GM08714 (cell line): Measurements from ENCODE around the gene MLEC.
"Not testable (repeated sequence)": the region's sequence is repeated elsewhere in the genome, so short reads cannot be mapped to it uniquely, and the experiment has no call there.

Source experiments
- H3K4me3 ChIP-seq: fragments of 200-500 bp; sonication (Bioruptor generic); 2 replicates; pipeline ENCODE4 v1.5.1; 2014; ENCODE audit warnings: mild to moderate bottlenecking, low read length, inconsistent platforms
- ZNF274 ChIP-seq: IDR thresholded peaks from 2 replicates; pipeline ENCODE4 v1.6.1; 2012; ENCODE audit warnings: mild to moderate bottlenecking, low read depth, low read length

The MLEC gene

GRCh38 chr12:120713861-120714482, 27.0 kb downstream of the MLEC start:
- H3K4me3 ChIP-seq, result no peak overlapping the region
- TF ChIP-seq ZNF274, result no peak

GRCh38 chr12:120718055-120718454, 31.1 kb downstream of the MLEC start:
- no peak for TF ChIP-seq ZNF274

GRCh38 chr12:120719072-120719471, 32.1 kb downstream of the MLEC start:
- peak overlapping the region; percentile 54; the same call in 1 of the 2 replicates for H3K4me3 ChIP-seq
- TF ChIP-seq ZNF274, result no peak

More at GRCh38 chr12:120718055-120718454, 31.1 kb downstream of the MLEC start:
- H3K4me3 ChIP-seq, result no peak overlapping the region

- peak overlapping the region; percentile 54; the same call in 1 of the 2 replicates for H3K4me3 ChIP-seq
- no peak for TF ChIP-seq ZNF274
These were observed 32.7 kb downstream of the MLEC start for GRCh38 chr12:120719496-120720233.

- TF ChIP-seq ZNF274, result no peak
- no peak overlapping the region for H3K4me3 ChIP-seq
These were observed 33.5 kb downstream of the MLEC start for GRCh38 chr12:120720234-120720986.

GRCh38 chr12:120720987-120721801, 34.2 kb downstream of the MLEC start:
- H3K4me3 ChIP-seq, result no peak overlapping the region
- TF ChIP-seq ZNF274, result no peak

GRCh38 chr12:120721866-120722265, 34.9 kb downstream of the MLEC start:
- H3K4me3 ChIP-seq, result no peak overlapping the region

GRCh38 chr12:120722784-120723183, 35.8 kb downstream of the MLEC start:
- TF ChIP-seq ZNF274, result no peak
- H3K4me3 ChIP-seq, result no peak overlapping the region

More at GRCh38 chr12:120721866-120722265, 34.9 kb downstream of the MLEC start:
- TF ChIP-seq ZNF274, result no peak

GRCh38 chr12:120724720-120725119, 37.8 kb downstream of the MLEC start:
- TF ChIP-seq ZNF274, result no peak
- H3K4me3 ChIP-seq, result no peak overlapping the region

- no peak for TF ChIP-seq ZNF274
- peak overlapping the region; percentile 38; the same call in 1 of the 2 replicates for H3K4me3 ChIP-seq
These were observed 38.3 kb downstream of the MLEC start for GRCh38 chr12:120725151-120725658.

GRCh38 chr12:120725659-120726509, 38.9 kb downstream of the MLEC start, which contains the start of gene ACADS:
Gene ACADS, plus strand, starts transcription at chr12:120725826. Its CDS starts 60 bp downstream, at chr12:120725886.
- no peak for TF ChIP-seq ZNF274
- H3K4me3 ChIP-seq, result peak within 1 kb of the TSS; percentile 76

GRCh38 chr12:120726510-120726793, 39.5 kb downstream of the MLEC start:
- no peak for TF ChIP-seq ZNF274
- peak overlapping the region; percentile 76; the same call in 1 of the 2 replicates for H3K4me3 ChIP-seq

- no peak overlapping the region for H3K4me3 ChIP-seq
- no peak for TF ChIP-seq ZNF274
These were observed 40.0 kb downstream of the MLEC start for GRCh38 chr12:120726961-120727360.

GRCh38 chr12:120732198-120732597, 45.2 kb downstream of the MLEC start:
- H3K4me3 ChIP-seq, result not testable (repeated sequence)
